ENCODE results near the gene NSG2.

Gene NSG2

GRCh38 chr5:174120401-174121005 is 75.0 kb downstream of the NSG2 start:
- no peak overlapping the region for H3K27ac ChIP-seq (replicated peaks)
- TF ChIP-seq REST (IDR thresholded peaks at IDR 0.05; ENCODE audit: insufficient replicate concordance, low read depth) (no peak), CTCF (IDR thresholded peaks at IDR 0.05; ENCODE audit: insufficient read depth, low read length) (no peak), GABPA (IDR thresholded peaks at IDR 0.05; ENCODE audit: low read depth) (no peak), SPI1 (IDR thresholded peaks at IDR 0.05; ENCODE audit: borderline replicate concordance, low read depth) (no peak), POLR2AphosphoS5 (IDR thresholded peaks at IDR 0.05; ENCODE audit: low read depth) (no peak)
- no peak overlapping the region for H3K4me3 ChIP-seq (replicated peaks; ENCODE audit: insufficient read depth, low read length)
- DNase-seq (ENCODE audit: low read depth in 1 of 2, low spot score in 1 of 2), result no peak
- H3K27me3 ChIP-seq (ENCODE audit: insufficient read depth, poor library complexity, severe bottlenecking), result no peaks in the 10 kb centered on the region

DNA sequence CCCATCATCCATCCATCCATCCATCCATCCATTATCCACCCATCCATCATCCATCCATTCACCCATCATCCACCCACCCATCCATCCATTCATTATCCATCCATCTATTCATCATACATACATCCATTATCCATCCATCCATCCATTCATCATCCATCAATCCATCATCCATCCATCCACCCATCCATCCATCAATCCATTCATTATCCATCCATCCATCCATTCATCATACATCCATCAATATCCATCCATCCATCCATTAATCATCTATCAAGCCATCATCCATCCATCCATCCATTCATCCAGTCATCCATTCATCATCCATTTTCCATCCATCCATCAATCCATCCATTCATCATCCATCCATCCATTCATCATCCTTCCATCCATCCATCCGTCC is 89.0 kb downstream of the NSG2 start:
- DNase-seq (ENCODE audit: low read depth in 1 of 2, low spot score in 1 of 2), result no peak
- H3K4me3 ChIP-seq (replicated peaks; ENCODE audit: insufficient read depth, low read length), result no peak overlapping the region
- no peaks in the 10 kb centered on the region for H3K27me3 ChIP-seq (ENCODE audit: insufficient read depth, poor library complexity, severe bottlenecking)
- no peak for TF ChIP-seq REST (IDR thresholded peaks at IDR 0.05; ENCODE audit: insufficient replicate concordance, low read depth)
- no peak for TF ChIP-seq POLR2AphosphoS5 (IDR thresholded peaks at IDR 0.05; ENCODE audit: low read depth)
- no peak for TF ChIP-seq CTCF (IDR thresholded peaks at IDR 0.05; ENCODE audit: insufficient read depth, low read length)
- no peak for TF ChIP-seq GABPA (IDR thresholded peaks at IDR 0.05; ENCODE audit: low read depth)
- TF ChIP-seq SPI1 (IDR thresholded peaks at IDR 0.05; ENCODE audit: borderline replicate concordance, low read depth), result no peak
- H3K27ac ChIP-seq (replicated peaks), result no peak overlapping the region

GRCh38 chr5:174139623-174140022 is 94.1 kb downstream of the NSG2 start:
- H3K4me3 ChIP-seq (replicated peaks; ENCODE audit: insufficient read depth, low read length), result no peak overlapping the region
- H3K27ac ChIP-seq (replicated peaks), result no peak overlapping the region
- DNase-seq (ENCODE audit: low read depth in 1 of 2, low spot score in 1 of 2), result no peak
- no peak for TF ChIP-seq REST (IDR thresholded peaks at IDR 0.05; ENCODE audit: insufficient replicate concordance, low read depth)
- TF ChIP-seq POLR2AphosphoS5 (IDR thresholded peaks at IDR 0.05; ENCODE audit: low read depth), result no peak
- no peak for TF ChIP-seq SPI1 (IDR thresholded peaks at IDR 0.05; ENCODE audit: borderline replicate concordance, low read depth)
- TF ChIP-seq CTCF (IDR thresholded peaks at IDR 0.05; ENCODE audit: insufficient read depth, low read length), result no peak
- no peak for TF ChIP-seq GABPA (IDR thresholded peaks at IDR 0.05; ENCODE audit: low read depth)
- no peaks in the 10 kb centered on the region for H3K27me3 ChIP-seq (ENCODE audit: insufficient read depth, poor library complexity, severe bottlenecking)

Measured in HL-60 (cell line).